ENCODE data around the gene GTF2A1L. TPM values are rescaled to one million over a fixed set of nuclear protein-coding genes. Genes with fewer than 3 reads are reported as not detected.

The GTF2A1L gene
- total and polyA plus RNA-seq, 2 donors (not counting 3 experiments of a cell fraction or from before 2014, with no cell fraction given), result 0.46 TPM; not detected in 1

DNA sequence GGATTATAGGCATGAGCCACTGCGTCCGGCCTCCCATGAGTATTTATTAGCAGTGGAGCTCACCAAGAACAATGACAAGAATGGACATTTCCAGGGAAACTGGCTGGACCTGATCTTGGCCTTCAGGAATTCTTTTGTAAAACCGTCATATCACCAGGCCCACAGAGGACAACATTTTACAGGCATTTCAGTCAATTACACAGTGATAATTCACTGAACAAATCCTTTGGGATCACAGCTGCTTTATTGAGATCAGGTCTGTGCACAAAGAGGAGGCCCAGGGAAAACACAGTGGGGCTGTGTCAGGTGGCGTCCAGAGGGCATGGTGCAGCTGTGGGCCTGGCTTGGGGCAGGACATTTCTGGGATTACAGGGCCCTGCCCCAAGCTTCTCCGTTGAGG is 30.1 kb upstream of the GTF2A1L start:
- no peaks in the 10 kb centered on the region for H3K9me1 ChIP-seq (replicated peaks; ENCODE audit: control insufficient read depth, extremely low read depth, insufficient read depth, low read length)
- H3K4me1 ChIP-seq (ENCODE audit: control insufficient read depth, extremely low read depth, insufficient read depth, low read length), result no peaks in the 10 kb centered on the region
- no peaks in the 10 kb centered on the region for H3K36me3 ChIP-seq (ENCODE audit: control insufficient read depth in 2 of 2, extremely low read depth in 1 of 2, insufficient read depth in 2 of 2, low read length in 2 of 2)
- ChIA-PET CTCF (interaction anchor here (1.0 to 2.7 kb wide), 8 partner anchors 12 to 481 kb away, joined by 3 to 37 read pairs (median 6); no protein-coding TSS in a partner anchor), POLR2A (no interaction called here)
- no peaks in the 10 kb centered on the region for H3K79me2 ChIP-seq (ENCODE audit: control insufficient read depth, insufficient read depth, low read length)
- H3K9ac ChIP-seq (replicated peaks; ENCODE audit: extremely low read depth, insufficient read depth, low read length), result no peak overlapping the region
- no peak for TF ChIP-seq GATA2 (IDR thresholded peaks at IDR 0.05; ENCODE audit: insufficient read depth, insufficient read length, low read depth, low read length)
- TF ChIP-seq, protein P1, sequence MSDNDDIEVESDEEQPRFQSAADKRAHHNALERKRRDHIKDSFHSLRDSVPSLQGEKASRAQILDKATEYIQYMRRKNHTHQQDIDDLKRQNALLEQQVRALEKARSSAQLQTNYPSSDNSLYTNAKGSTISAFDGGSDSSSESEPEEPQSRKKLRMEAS (IDR thresholded peaks at IDR 0.05; ENCODE audit: insufficient read depth, insufficient read length), result no peak
- no peak for TF ChIP-seq JUN (IDR thresholded peaks at IDR 0.05; ENCODE audit: borderline replicate concordance, insufficient read depth, insufficient read length, low read depth)
- TF ChIP-seq POLR2A (IDR thresholded peaks at IDR 0.05; ENCODE audit: low read depth, low read length), result no peak
- no peak for TF ChIP-seq EZH2 (IDR thresholded peaks at IDR 0.05; ENCODE audit: borderline replicate concordance, low read depth, low read length, severe bottlenecking)
- TF ChIP-seq, protein P2, sequence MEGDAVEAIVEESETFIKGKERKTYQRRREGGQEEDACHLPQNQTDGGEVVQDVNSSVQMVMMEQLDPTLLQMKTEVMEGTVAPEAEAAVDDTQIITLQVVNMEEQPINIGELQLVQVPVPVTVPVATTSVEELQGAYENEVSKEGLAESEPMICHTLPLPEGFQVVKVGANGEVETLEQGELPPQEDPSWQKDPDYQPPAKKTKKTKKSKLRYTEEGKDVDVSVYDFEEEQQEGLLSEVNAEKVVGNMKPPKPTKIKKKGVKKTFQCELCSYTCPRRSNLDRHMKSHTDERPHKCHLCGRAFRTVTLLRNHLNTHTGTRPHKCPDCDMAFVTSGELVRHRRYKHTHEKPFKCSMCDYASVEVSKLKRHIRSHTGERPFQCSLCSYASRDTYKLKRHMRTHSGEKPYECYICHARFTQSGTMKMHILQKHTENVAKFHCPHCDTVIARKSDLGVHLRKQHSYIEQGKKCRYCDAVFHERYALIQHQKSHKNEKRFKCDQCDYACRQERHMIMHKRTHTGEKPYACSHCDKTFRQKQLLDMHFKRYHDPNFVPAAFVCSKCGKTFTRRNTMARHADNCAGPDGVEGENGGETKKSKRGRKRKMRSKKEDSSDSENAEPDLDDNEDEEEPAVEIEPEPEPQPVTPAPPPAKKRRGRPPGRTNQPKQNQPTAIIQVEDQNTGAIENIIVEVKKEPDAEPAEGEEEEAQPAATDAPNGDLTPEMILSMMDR (IDR thresholded peaks at IDR 0.05; ENCODE audit: extremely low read depth in 1 of 2, insufficient read depth in 1 of 2, low read depth in 1 of 2, low read length in 2 of 2), result no peak
- no peak for TF ChIP-seq MYC (IDR thresholded peaks at IDR 0.05; ENCODE audit: low read depth, low read length)
- no peak for TF ChIP-seq POLR2AphosphoS5 (IDR thresholded peaks at IDR 0.05; ENCODE audit: insufficient read depth, low read depth, low read length)
- no peak for TF ChIP-seq FOS (IDR thresholded peaks at IDR 0.05; ENCODE audit: borderline replicate concordance, insufficient read depth, low read length)
- dilution Hi-C loops (cut with MboI; ENCODE audit: extremely low pct_ligation_motif_present, low sequenced_read_pairs), result no loop called here
- no peak for DNase-seq (ENCODE audit: low read depth, low spot score)
- no TSS peak for BruUV-seq (replicated peaks)
- no peaks in the 10 kb centered on the region for H3K27me3 ChIP-seq (ENCODE audit: control insufficient read depth in 2 of 2, insufficient read depth in 2 of 2, low read length in 2 of 2)
- no peak overlapping the region for H3K27ac ChIP-seq (ENCODE audit: insufficient read depth, low read depth, low read length)
- FAIRE-seq, result no peak
- no peaks in the 10 kb centered on the region for H3K9me3 ChIP-seq (replicated peaks; ENCODE audit: control insufficient read depth, insufficient read depth, low read length)
- H3K4me3 ChIP-seq (replicated peaks in 1 of 3; ENCODE audit: insufficient read depth in 1 of 3, low read depth in 1 of 3, low read length in 3 of 3), result no peak overlapping the region
- H3K4me2 ChIP-seq (ENCODE audit: insufficient read depth, low read length), result no peak overlapping the region
- no peak overlapping the region for H2AFZ ChIP-seq (ENCODE audit: low read depth, low read length)
- intact Hi-C loops (cut with micrococcal nuclease), result loop anchor here (10.0 kb wide), 1 partner anchor 733 kb away; no protein-coding TSS in a partner anchor
- H4K20me1 ChIP-seq (replicated peaks; ENCODE audit: control insufficient read depth, extremely low read depth, insufficient read depth, low read length), result no peaks in the 10 kb centered on the region
